ENCODE data around the gene POU4F1.

POU4F1 gene

DNA sequence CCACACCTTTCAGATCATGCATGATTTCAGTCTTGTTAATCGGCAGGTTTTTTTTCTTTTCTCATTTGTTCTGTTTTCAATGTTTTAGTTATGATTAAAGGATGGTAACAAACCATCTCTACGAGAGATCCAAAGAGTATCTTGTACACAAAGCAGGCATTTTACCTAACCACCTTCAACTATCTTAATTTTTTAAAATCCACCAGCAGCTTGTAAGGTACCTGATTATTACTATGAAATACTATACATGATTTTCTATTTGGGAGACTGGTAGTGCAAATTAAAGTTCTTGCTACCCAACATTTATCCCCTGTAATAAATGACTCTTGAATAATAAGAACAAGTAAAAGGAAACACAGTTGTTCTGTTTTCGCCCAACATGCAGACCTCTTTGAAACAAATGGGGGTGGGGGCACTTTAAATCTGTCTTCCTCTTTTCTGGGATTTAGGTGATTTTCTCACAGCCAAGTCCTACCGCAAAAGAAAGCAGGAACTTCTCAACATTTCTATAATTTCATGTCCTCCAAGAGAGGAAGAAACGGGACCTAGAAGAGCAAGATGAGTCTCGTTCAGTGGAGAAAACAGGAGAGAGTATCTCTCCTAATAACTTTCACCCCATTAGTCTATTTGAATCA, 3.6 kb downstream of the POU4F1 start:
- H3K27ac ChIP-seq: no peak overlapping the region
- TF ChIP-seq, protein P1, sequence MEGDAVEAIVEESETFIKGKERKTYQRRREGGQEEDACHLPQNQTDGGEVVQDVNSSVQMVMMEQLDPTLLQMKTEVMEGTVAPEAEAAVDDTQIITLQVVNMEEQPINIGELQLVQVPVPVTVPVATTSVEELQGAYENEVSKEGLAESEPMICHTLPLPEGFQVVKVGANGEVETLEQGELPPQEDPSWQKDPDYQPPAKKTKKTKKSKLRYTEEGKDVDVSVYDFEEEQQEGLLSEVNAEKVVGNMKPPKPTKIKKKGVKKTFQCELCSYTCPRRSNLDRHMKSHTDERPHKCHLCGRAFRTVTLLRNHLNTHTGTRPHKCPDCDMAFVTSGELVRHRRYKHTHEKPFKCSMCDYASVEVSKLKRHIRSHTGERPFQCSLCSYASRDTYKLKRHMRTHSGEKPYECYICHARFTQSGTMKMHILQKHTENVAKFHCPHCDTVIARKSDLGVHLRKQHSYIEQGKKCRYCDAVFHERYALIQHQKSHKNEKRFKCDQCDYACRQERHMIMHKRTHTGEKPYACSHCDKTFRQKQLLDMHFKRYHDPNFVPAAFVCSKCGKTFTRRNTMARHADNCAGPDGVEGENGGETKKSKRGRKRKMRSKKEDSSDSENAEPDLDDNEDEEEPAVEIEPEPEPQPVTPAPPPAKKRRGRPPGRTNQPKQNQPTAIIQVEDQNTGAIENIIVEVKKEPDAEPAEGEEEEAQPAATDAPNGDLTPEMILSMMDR (IDR thresholded peaks at IDR 0.05): no peak
- H3K9me3 ChIP-seq: no peaks in the 10 kb centered on the region
- no peaks in the 10 kb centered on the region for H3K36me3 ChIP-seq
- H3K4me3 ChIP-seq (ENCODE audit: low read depth in 1 of 2, low read length in 1 of 2): no peak overlapping the region
- peaks cover 48 to 59% of the 10 kb centered on the region in 2 experiments for H3K4me1 ChIP-seq (ENCODE audit: control insufficient read depth in 1 of 2, insufficient read depth in 1 of 2, low read depth in 1 of 2, low read length in 1 of 2)
- H3K27me3 ChIP-seq: peaks cover 97% of the 10 kb centered on the region

DNA sequence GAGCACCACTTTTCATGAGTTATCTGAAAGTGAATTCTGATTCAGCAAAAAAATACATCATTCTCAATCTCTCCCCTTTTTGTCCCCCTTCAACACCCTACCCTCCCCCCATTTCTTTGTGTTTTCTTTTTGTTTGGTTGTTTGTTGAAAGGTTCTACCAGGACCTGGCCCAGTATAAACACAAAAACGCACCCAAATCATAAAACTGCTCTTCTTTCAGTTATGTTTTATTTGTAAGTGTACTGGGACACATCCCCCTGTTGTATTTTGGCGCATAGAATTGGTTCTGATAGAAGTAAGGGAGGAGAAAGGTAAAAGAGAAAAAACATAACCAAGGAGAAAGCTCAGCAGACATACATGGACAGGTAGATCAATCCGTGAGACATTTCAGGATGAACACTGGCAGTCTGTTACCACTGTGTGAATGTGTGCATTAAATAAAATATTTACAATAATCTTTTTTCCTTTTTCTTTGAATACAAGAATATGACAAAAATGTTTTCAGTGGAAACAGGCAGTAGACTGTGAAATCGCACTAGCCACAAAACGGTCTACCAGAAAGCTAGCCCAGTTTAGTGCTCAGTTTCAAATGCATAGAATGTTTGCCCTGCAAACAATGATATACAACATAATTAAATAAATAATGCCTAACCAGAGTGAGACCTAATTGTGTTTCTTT, 4.2 kb downstream of the POU4F1 start:
- TF ChIP-seq, protein P1 (IDR thresholded peaks at IDR 0.05): no peak
- Histone ChIP-seq H3K36me3 (no peaks in the 10 kb centered on the region), H3K27ac (no peak overlapping the region), H3K4me3 (ENCODE audit: low read depth in 1 of 2, low read length in 1 of 2) (no peak overlapping the region), H3K4me1 (ENCODE audit: control insufficient read depth in 1 of 2, insufficient read depth in 1 of 2, low read depth in 1 of 2, low read length in 1 of 2) (peaks cover 47 to 59% of the 10 kb centered on the region in 2 experiments), H3K27me3 (peaks cover 97% of the 10 kb centered on the region), H3K9me3 (no peaks in the 10 kb centered on the region)

DNA sequence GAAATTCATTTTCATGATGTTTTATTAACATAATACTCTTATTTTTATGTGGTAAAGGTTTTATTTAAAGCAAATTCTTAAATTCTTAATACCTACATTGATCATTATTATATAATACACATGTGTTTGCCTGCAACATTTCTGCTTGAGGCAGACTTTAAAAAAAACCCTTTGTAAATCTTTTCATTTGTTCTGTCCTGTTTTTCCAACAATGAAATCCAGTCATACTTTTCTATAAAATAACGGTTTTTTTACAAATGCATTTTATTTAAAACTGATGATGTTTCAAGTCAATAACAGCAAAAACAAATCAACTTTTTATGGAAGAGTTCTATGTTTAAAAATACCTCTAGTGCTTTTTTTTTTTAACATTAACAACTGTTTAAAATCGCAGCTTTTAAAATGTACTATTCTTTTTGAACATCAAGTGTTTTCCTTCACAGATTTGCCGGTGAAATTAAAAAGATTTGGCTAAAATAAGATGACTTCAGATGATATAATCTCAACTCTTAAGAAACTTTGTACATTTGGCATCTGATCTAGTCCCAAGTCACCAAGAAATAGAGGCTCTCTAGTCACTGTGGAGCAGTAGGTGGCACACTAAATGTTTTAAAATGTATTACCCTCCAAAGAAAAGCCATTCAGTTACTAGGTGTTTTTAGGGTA, 5.1 kb downstream of the POU4F1 start:
- H3K27me3 ChIP-seq: peaks cover 97% of the 10 kb centered on the region
- TF ChIP-seq, protein P1 (IDR thresholded peaks at IDR 0.05): no peak
- no peaks in the 10 kb centered on the region for H3K9me3 ChIP-seq
- H3K27ac ChIP-seq: no peak overlapping the region
- H3K4me3 ChIP-seq (ENCODE audit: low read depth in 1 of 2, low read length in 1 of 2): no peak overlapping the region
- no peaks in the 10 kb centered on the region for H3K36me3 ChIP-seq
- peaks cover 38 to 50% of the 10 kb centered on the region in 2 experiments for H3K4me1 ChIP-seq (ENCODE audit: control insufficient read depth in 1 of 2, insufficient read depth in 1 of 2, low read depth in 1 of 2, low read length in 1 of 2)

DNA sequence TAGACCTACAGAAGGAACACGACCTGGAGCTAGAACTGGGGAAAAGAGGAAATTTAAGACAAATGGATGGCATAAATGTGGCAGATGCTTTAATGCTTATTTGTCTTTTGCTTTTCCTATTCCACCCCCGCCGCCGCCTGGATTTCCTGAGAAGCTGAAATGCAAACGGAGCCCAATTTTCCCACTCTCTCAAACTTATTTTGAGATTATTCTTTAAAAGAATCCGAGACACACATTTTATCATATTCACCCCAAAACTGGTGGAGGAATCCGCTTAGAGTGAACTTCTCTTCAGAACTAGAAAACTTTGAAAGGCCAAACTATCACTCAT, 5.8 kb downstream of the POU4F1 start:
- TF ChIP-seq, protein P1 (IDR thresholded peaks at IDR 0.05): no peak
- Histone ChIP-seq H3K36me3 (no peaks in the 10 kb centered on the region), H3K4me1 (ENCODE audit: control insufficient read depth in 1 of 2, insufficient read depth in 1 of 2, low read depth in 1 of 2, low read length in 1 of 2) (peaks cover 32 to 43% of the 10 kb centered on the region in 2 experiments)

DNA sequence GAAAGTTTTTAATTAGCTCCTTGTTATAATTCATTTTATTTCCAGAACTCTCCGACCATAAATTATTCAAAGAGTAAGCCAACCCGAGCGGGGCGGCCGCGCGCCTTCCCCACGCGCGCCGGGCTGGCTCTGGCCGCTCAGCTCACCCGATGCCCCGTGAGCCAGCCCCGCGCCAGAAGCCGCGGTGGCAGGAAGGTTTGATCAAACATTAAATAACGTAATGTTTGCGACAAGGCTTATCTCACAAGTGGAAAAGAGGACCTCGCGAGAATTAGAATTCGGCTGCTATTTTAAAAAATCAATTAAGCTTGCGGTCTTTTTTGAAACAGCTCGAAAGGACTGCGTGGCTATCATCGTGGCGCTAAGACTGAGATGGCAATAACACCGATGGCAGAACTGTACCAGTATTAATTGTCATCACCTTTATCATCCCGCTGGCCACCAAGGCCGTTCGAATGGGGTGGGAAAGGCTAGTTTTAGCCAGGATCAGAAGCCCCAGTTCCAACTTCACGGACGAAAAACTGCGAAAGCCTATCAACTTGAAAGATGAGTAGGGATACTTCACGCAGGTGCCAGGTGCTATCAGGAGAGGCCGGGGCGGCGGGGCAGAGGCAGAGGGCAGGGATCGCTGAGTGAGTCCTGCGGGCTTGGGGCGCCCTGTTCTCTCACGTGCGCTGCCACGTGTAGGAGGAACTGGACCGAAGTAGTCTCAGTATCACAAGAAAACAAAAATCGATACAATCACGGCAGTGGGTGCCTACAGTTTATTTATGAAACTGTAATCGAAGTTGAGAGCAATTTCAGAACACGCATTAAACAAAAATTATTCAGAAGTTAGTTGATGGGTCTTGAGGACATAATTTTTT, 6.4 kb downstream of the POU4F1 start:
- Histone ChIP-seq H3K27ac (no peak overlapping the region), H3K9me3 (no peaks in the 10 kb centered on the region), H3K36me3 (no peaks in the 10 kb centered on the region), H3K27me3 (peaks cover 98% of the 10 kb centered on the region), H3K4me1 (ENCODE audit: control insufficient read depth in 1 of 2, insufficient read depth in 1 of 2, low read depth in 1 of 2, low read length in 1 of 2) (peaks cover 28 to 39% of the 10 kb centered on the region in 2 experiments), H3K4me3 (ENCODE audit: low read depth in 1 of 2, low read length in 1 of 2) (peak overlapping the region in 1 of 2 experiments; percentile 47)
- TF ChIP-seq, protein P1 (IDR thresholded peaks at IDR 0.05): no peak

More for the DNA sequence above, 5.8 kb downstream of the POU4F1 start:
- H3K9me3 ChIP-seq: no peaks in the 10 kb centered on the region
- H3K27me3 ChIP-seq: peaks cover 97% of the 10 kb centered on the region
- no peak overlapping the region for H3K27ac ChIP-seq
- no peak overlapping the region for H3K4me3 ChIP-seq (ENCODE audit: low read depth in 1 of 2, low read length in 1 of 2)

Data from neutrophil (primary cell).